SK-N-SH (cell line): Measurements from ENCODE around the gene TTN.

Source experiments
- CTCF ChIP-seq: fragments of 200-600 bp; sonication (generic); IDR thresholded peaks from 2 replicates; pipeline ENCODE4 v1.6.1; 2017; ENCODE audit warnings: antibody characterized with exemption, mild to moderate bottlenecking, moderate library complexity
- EZH2phosphoT487 ChIP-seq: fragments of 200-600 bp; sonication (generic); IDR thresholded peaks from 2 replicates; pipeline ENCODE4 v1.6.1; 2017; ENCODE audit warnings: low read depth, mixed run types, mild to moderate bottlenecking, antibody characterized with exemption, moderate library complexity, borderline replicate concordance
- GABPA ChIP-seq: IDR thresholded peaks from 2 replicates; pipeline ENCODE4 v1.4.0; 2012; ENCODE audit warnings: low read depth, mild to moderate bottlenecking
- JUND ChIP-seq: IDR thresholded peaks from 2 replicates; pipeline ENCODE4 v1.4.0; 2012
- MAX ChIP-seq: IDR thresholded peaks from 2 replicates; pipeline ENCODE4 v1.4.0; 2012; ENCODE audit warnings: low read depth
- MEF2A ChIP-seq: IDR thresholded peaks from 2 replicates; pipeline ENCODE4 v1.4.0; 2012; ENCODE audit warnings: low read depth, borderline replicate concordance
- POLR2AphosphoS5 ChIP-seq: IDR thresholded peaks from 2 replicates; pipeline ENCODE4 v1.6.1; 2012; ENCODE audit warnings: low read depth, low read length
- TCF12 ChIP-seq: IDR thresholded peaks from 2 replicates; pipeline ENCODE4 v1.4.0; 2012

GRCh38 chr2:178702361-178702760 is 104.9 kb downstream of the TTN start:
- TF ChIP-seq POLR2AphosphoS5 (no peak), CTCF (no peak), MAX (no peak), EZH2phosphoT487 (no peak), MEF2A (no peak), GABPA (no peak), TCF12 (no peak), JUND (no peak)
